Stimulated activated CD8-positive, alpha-beta memory T cell treated with anti-CD3 and anti-CD28 coated beads, Interleukin-15, amount 100 ng/mL, for 1 hour (primary cell): ENCODE data around the gene TSHZ1.

ENCODE experiments used
- DNase-seq: peaks from one replicate; pipeline ENCODE4 v3.0.0-alpha.2; 2020; ENCODE audit warnings: low read depth

TSHZ1 gene, protein sequence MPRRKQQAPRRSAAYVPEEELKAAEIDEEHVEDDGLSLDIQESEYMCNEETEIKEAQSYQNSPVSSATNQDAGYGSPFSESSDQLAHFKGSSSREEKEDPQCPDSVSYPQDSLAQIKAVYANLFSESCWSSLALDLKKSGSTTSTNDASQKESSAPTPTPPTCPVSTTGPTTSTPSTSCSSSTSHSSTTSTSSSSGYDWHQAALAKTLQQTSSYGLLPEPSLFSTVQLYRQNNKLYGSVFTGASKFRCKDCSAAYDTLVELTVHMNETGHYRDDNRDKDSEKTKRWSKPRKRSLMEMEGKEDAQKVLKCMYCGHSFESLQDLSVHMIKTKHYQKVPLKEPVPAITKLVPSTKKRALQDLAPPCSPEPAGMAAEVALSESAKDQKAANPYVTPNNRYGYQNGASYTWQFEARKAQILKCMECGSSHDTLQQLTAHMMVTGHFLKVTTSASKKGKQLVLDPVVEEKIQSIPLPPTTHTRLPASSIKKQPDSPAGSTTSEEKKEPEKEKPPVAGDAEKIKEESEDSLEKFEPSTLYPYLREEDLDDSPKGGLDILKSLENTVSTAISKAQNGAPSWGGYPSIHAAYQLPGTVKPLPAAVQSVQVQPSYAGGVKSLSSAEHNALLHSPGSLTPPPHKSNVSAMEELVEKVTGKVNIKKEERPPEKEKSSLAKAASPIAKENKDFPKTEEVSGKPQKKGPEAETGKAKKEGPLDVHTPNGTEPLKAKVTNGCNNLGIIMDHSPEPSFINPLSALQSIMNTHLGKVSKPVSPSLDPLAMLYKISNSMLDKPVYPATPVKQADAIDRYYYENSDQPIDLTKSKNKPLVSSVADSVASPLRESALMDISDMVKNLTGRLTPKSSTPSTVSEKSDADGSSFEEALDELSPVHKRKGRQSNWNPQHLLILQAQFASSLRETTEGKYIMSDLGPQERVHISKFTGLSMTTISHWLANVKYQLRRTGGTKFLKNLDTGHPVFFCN (N-terminal part only)

DNA sequence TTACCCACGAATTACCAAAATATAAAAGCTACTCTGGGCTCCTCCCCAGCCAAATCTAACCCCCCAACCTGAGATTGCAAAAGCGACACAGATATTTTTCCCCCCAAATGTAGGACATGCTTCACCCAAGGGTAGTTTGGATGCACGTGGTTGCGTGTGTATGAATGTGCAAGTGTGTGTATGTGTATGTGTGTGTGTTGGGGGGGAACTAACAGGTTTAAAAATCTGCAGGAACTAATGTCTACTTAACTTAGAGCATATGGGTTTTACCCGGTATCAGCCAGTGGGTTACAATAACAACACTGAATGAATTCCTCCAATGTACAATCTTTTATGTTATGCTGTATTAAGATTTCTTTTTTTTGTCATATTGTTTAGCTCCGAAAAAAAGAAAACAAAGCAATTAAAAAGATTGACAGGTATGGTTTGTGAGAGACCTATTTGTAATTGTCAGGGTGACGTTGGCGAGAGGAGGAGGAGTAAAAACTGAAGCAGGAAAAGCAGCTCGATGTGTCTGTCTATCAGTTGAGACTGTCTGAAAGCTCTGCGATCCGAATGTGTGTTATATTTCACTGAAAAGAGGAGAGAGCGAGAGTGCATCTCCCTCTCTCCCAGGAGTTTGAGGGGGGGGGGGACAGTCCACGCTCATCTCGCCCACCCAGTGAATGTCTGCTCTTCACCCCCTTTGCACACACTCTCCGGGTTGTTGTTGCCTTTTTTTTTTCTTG, at the start of gene TSHZ1:
TSHZ1 (plus strand) TSS at position 524 of the 728 bp plus-strand sequence. CDS start 1,080 bp downstream, outside the sequence.
- no peak for DNase-seq

- DNase-seq: no peak
These were observed 49.2 kb upstream of the TSHZ1 start for GRCh38 chr18:75161256-75162028.

DNA sequence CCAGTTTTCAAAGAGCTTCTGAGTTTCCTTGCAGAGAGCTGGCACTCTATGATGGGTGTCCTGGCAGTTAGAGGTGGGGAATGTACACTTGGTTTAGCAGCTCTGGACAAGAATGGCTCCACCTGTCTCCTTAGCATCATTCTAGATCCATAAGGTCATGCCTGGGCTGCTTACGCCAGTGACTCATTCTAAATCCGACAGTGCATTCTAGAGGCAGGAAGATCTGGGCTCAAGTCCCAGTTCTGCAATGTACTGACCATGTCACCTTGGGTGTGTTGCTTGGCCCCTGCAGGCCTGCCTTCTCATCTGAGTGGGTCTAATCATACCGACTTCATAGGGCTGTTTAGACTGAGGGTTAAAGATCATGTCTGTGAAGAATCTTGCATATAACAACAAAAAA, 48.1 kb upstream of the TSHZ1 start:
- no peak for DNase-seq

DNA sequence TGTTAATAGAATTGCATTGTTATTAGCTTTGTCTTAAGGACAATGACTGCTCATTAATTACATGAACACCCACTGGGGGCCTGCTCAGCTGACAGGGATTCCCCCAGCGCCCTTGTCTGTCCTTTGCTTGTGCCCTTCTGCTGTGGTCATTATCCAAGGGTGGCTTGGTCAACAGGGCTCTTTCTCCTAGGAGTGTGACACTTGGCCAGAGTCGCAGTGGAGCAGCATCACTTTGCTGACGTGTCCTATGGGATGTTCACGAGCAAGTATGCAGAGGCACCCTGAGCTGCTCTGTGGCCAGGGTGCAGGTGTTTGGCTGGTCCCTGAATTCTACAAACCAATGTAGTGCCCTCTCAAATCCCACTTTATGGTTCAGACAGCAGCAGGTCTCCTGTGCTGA, 47.6 kb upstream of the TSHZ1 start:
- no peak for DNase-seq

DNA sequence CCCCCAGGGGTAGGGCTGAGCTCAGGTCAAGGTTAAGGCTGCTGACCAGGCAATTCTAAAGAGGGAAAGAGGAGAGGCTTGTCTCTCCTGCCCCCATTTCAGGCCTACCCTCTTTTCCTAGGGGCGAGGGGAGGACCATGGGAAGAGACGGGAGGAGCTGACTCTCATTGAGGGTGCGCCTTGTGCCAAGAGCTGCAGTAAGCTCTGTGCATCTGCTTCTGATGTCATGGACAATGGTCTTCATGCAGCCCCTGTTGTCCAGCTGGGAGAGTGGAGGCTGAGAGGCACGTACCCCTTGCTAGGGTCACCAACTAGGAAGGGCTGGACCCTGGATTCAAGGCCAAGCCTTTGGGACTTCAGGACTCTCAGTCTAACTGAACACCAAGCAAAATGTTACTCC, 46.9 kb upstream of the TSHZ1 start:
- no peak for DNase-seq

GRCh38 chr18:75164479-75164878, 46.1 kb upstream of the TSHZ1 start:
- no peak for DNase-seq

DNA sequence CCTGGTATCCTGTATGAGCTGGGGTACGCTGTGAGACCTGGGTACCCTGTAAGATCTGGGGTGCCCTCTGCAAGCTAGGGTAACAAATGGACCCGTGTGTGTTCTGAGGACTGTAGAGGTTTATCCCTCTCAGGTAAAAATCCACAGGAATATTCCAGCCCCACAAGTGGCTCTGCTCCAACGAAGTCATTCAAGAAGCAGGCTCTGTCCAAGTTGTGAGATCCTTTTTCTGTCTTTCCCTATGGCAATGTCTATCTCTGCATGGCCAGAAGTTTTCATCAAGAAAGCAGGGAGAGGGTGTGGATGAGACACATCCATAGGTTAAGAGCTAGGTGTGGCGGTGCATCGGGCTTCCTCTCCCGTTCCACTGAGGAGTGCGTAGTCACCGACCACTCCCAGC, 44.7 kb upstream of the TSHZ1 start:
- DNase-seq: no peak

GRCh38 chr18:75167137-75167536, 43.5 kb upstream of the TSHZ1 start:
- DNase-seq: no peak

- DNase-seq: no peak
These were observed 42.6 kb upstream of the TSHZ1 start for GRCh38 chr18:75167759-75168618.

DNA sequence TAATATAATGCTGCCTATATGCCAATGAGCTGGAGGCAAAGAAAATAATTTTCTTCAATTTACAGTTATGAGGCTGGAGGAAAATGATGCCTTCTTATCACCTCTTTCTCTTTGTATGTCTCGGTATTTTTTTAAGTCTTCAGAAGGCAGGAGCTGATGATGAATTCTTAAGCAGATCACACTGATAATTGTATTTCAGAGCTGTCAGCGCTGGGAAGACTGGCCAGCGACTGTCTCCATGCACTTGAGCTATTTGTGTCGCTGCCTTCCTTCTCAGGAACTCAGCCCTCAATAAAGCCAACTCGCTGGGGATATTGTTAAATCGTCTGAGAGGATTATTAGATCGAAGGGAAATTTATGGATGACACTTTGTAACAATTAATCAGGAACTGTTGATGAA, 42.0 kb upstream of the TSHZ1 start:
- DNase-seq: no peak

DNA sequence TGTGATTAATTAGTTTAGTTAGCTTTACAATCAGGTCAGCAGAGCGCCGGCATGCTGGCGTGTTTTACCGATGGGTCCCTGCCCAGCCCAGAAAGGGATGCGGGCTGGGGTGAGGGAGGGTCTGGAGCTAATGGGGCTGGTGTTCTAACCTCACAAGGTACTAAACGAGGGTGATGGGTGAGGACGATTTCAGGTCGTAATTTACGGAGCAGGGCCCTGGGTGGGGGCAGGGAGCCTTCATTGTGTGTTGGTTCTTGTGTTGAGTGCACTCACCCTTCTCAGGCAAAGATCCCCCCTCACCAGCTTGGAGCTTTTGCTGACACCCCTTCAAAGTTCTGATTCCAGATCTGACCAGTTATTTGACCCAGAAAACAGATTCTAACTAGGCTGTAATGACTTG, 41.2 kb upstream of the TSHZ1 start:
- no peak for DNase-seq

GRCh38 chr18:75170022-75170789, 40.4 kb upstream of the TSHZ1 start:
- DNase-seq: no peak

- no peak for DNase-seq
These were observed 39.7 kb upstream of the TSHZ1 start for GRCh38 chr18:75170916-75171315.

GRCh38 chr18:75172299-75173124, 38.1 kb upstream of the TSHZ1 start:
- DNase-seq: no peak

- no peak for DNase-seq
These were observed 37.5 kb upstream of the TSHZ1 start for GRCh38 chr18:75173125-75173432.

- DNase-seq: no peak
These were observed 36.9 kb upstream of the TSHZ1 start for GRCh38 chr18:75173738-75174137.

DNA sequence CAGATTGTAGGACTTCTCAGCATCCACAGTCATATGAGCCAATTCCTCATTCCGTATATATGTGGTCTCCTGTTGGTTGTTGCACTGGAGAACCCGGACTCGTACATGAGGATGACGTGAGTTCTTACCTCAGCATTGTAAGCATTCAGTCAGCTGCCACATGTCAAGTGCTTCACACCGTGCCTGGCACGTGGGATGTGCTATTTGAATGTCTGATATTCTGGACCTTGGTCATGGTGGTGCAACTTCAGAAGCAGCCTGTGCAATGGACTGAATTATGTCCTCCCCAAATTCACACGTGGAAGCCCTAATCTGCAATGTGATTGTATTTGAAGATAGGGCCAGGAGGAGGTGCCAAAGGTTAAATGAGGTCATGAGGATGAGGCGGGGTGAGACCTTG, 33.7 kb upstream of the TSHZ1 start:
- DNase-seq: no peak

DNA sequence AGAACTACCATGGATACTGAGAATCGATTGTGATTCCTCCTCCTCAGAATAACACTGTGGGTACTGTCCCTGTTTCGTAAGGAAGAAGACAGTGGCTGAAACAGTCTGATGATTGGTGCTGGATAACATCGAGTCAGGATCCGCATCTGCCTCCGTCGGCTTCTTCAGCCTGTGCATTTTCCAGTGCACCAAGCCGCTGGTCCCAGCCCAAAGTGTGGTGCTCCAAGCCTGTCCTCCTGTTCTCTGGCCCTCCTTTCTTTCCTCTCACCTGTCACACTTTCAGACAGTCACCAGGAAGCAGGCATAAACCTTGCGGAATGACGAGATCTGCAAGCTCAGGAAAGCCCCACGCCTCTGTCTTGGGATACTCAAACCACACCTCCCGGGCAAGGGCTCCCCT, 32.2 kb upstream of the TSHZ1 start:
- DNase-seq: no peak
